Femur (tissue), 1 donor: ENCODE results near the gene FBLN2.

Source experiments
- DNase-seq: peaks from one replicate; pipeline ENCODE4 v3.0.0-alpha.2; 2017

Gene FBLN2

DNA sequence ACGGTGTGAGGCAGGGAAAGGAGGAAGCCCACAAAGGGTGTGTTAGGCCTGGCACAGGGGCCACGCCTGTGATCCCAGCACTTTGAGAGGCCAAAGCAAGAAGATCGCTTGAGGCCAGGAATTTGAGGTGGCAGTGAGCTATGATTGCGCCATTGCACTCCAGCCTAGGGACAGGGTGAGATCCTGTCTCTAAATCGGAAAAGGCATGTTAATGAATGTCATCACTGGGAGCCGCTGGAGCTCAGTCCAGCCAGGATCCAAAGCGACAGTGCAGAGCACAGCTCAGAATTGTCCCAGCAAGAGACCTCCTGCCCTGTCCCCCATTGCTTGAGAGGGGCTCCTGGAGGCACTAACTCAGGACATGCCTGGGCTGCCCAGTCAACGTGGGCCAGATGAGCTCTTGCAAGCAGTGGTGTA lies 15.0 kb upstream of the FBLN2 start:
- no peak for DNase-seq

DNA sequence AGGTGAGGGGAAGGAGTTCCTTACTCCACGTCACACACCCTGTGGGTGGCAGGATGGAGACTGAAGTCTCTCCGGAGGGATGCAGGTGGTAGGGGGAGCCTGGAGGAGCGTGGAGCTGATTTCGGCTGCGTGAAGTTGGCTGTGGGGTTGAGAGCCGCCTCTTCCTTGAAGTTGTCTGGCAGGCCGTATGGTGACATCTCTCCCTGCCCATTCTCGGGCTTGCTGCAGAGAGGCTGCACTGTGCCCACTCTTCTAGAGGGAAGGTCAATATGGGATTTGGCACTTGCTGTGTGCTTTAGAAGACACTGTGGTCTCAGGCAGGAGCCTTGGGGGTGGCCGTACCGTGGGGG lies 13.4 kb upstream of the FBLN2 start:
- no peak for DNase-seq

DNA sequence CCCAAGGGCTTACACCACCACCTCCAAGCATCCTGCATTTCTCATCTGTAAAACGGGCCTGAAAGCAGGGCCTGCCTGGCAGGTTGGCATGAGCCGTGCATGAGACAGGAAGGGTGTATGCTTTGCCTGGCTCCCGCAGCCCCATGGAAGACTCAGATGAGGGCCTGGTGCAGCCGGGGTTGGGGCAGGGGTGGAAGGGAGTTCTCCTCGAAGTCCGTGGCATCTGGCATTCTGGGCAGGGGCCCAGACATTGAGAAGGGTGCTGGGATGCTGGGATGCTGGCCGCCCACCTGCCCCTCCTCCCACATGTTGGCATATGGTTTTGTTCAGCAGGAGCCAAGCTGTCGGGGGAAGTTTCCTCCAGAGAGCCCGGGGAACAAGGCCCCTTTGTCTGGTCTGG lies 13.0 kb upstream of the FBLN2 start:
- peak; percentile 58 for DNase-seq

DNA sequence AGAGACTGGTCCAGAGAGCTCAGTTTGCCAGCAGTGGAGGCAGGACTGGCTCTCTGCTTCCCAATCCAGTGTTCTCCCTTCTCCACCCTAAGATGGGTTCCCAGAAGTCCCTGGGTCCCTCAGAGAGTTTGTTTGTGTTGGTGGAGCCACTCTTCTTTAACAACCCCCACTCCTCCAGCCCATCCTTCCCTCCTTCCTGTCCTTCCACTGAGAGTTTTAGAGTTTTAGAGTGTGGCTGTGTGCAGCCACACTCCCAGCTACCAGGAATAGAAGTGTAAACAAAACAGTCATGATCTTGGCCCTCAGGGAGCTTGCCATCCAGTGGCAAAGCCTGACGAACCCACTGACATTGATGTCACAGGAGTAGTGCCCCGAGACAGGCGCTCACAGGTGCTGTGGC lies 12.5 kb upstream of the FBLN2 start:
- DNase-seq = no peak

DNA sequence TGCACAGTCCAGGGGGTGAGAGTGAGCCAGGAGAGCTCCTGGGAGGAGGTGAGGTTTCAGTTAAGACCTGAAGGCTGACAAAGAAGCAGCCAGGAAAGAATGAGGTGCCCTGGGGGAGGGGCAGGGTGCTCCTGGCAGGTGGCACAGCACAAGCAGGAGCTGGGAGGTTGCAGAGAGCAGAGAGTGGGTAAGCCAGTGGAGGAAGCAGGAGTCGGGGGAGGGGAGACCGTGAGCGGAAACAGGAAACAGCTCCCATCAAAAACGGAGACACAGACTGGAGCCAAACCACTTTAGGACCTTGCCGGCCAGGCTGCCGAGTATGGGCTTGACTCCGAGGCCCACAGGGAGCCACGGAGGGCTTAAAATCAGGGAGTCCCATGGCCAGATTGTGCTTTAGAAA lies 12.1 kb upstream of the FBLN2 start:
- DNase-seq = no peak

DNA sequence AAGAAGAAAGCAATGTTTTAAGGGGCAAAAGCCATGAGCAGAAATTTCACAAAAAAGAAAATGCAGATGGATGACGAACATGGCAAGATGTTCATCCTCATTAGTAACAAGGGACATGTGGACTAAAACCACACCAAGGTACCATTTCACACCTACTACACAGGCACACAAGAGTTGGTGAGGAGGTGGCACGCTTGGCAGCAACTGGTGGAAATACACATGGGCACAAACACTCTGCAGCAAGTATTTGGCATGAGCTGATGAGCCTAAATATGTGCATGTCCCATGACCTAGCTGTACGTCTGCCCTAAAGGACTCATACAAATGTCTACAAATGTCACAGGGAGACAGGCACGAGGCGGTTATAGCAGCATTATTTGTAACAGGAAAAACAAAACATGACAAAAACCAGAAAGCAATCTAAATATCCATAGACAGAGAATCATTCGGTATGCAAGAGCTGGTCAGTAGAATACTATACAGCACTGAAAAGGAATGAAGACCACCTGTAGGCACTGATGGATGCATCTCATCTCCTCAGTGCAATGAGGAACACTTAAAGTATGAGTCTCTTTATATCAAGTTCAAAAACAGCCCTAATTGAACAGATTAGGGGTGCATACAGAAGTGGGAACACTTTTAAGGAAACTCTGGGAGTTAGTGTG lies 11.5 kb upstream of the FBLN2 start:
- no peak for DNase-seq

DNA sequence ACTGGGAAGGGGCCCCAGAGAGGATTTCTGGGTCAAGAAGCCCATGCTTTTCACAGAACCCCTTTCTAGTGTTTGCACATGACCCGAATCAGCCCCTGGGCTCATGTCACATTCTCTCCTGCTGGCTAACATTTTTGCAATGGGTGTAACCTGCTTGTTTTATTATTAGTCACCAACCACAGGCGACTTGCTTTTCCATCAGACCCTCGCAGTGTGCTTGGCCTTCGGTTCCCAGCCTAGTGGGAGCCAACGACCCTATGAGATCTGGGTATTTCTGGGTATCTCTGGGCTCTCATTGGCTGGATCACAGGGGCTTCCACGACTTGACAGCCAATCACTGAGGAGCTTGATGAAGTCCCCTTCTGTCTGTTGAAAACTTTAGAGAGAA lies 11.0 kb upstream of the FBLN2 start:
- DNase-seq = no peak

DNA sequence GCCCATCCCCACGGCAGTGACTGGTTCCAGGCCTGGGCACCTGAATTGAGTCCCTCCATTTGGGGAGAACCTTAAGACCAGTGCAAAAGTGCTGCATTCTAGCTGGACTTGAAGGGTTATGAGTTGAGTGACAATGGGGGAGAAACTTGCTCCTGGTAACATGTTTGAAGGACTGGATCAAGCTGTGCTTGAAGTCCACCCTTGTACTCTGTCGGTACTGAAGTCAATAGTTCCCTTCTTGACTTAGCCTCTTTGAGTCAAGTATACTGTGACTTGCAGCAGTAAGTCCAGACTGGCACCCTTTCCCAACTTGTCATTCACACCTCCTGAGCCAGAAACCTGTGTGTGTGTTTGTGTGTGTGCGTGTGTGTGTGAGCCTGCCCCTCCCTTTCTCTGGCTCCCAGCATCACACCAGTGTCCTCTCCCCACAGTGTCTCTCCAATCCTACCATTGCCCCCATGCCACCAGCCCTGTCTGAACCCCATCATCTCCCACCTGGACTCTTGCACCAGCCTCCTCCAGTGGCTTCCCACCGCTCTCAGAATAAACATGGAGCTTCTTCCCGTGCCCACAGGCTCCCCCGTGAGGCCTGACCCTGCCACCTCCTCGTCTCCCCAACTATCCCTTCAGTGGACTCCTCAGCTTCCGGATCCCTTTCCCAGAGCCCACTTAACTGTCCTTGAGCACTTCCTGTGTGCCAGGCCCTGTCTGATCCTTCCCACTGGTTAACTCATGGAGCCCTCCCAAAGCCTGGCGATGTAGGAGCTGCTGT lies 10.2 kb upstream of the FBLN2 start:
- no peak for DNase-seq

DNA sequence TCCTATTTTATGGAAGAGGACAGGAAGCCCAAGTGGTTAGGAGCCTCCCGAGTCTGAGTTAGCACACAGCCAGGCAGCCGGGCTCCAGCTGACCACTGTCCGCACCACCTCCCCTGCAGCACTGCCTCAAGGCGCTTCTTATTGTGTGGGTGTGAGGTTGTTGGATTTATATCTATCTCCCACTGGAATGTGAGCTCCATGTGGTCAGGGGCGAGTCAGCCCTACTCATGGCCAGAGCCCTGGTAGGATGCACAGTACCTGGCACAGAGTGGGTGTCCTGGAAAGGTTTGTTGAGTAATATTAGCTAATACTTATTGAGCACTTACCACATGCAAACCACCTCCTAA lies 9.7 kb upstream of the FBLN2 start:
- no peak for DNase-seq

DNA sequence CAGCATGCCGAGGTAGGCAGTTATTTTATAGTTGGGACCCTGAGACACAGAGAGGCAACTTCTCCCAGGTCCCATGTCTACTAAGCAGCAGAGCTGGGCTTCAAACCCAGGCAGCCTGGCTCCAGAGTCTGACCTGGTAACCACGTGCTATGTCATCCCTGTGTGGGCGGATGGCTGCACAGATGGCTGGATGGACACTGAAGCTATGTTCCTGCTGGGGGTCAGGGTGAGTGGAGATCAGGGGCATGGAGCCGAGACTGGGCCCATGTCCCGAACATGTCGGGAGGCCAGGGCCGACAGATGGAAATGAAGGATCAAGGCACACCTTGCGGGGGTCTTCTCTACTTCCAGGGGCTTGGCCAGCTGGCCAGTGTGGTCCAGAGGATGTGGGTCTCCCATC lies 9.3 kb upstream of the FBLN2 start:
- no peak for DNase-seq

DNA sequence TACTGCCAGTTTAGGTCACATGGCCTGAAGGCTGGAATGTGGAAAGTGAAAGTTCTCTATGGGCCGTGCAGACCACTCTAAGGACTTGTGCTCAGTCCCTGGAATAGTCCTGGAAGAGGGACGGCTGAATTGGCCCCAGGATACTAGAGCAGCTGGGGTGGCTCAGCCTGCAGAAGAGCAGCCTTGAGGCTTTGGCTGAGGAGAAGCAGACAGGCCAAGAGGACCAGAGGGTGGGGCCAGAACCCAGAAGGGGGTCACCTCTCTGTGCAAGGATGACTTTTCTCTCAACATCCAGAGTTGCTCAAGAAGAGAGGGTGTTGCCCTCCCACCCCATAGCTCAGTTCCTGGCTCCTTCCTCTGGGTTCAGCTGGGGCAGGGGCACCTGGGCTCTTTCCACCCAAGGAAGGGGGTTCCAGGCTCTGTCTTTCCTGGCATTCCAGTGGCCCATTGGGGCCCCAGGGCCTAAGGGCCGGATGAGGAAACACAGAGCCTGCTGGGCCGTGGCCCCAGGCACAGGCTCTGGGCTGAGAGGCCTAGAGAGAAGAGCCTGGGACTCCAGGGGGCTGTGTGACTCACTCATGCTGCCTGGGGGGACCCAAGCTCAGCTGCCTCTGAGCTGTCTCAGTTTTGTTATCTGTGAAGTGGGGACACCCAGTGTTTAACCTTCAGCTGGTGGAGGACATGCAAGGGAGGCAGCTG lies 8.5 kb upstream of the FBLN2 start:
- DNase-seq = no peak

DNA sequence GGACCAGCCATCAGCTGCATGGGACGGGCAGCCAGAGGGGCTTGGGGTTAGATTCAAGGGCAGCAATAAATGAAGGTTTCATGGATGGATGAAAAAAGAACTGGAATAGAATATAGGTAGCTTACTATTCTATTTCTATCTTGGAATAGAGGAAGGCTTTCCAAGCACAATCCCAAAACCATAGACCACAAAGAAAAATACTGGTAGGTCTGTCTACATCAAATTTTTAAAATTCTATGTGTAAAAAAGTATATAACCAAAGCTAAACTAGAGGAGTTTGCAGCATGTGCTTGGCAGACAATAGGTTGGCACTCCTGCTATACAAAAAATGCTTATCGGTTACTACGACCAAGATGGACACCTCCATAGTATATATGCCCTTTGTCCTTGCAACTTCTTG lies 7.2 kb upstream of the FBLN2 start:
- no peak for DNase-seq

DNA sequence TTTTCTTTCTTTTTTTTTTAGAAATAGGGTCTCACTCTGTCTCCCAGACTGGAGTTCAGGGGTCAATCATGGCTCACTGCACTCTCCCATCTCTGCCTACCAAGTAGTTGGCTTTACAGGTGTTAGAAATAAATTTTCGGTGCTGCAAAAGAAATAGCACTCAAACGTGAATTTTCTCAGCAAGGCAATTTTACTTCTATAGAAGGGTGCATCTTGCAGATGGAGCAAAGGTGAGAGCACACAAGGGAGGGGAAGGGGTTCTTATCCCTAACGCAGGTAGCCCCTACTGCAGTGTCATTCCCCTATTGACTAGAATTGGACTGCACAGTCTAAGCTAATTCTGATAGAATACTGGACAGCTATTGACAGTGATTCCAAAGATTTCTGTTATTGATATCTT lies 6.8 kb upstream of the FBLN2 start:
- no peak for DNase-seq

DNA sequence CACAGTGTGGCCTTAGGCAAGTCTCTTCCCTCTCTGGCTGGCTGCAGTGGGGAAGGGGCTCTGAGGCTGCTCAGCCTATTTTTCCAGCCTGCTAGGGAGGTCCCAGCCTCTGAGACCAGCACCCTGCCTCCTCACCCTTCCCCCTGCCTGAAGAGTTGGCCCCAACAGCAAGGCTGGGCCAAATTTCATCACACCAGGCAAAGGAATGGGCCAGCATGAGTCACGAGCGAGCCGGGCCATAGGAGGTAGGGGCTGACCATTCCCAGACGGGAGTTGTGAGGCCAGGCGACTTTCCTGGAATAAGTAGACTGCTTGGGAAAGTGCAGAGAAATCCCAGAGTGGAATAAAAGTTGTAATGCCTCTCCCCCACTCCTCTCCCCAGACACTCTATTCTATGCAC lies 5.7 kb upstream of the FBLN2 start:
- no peak for DNase-seq

DNA sequence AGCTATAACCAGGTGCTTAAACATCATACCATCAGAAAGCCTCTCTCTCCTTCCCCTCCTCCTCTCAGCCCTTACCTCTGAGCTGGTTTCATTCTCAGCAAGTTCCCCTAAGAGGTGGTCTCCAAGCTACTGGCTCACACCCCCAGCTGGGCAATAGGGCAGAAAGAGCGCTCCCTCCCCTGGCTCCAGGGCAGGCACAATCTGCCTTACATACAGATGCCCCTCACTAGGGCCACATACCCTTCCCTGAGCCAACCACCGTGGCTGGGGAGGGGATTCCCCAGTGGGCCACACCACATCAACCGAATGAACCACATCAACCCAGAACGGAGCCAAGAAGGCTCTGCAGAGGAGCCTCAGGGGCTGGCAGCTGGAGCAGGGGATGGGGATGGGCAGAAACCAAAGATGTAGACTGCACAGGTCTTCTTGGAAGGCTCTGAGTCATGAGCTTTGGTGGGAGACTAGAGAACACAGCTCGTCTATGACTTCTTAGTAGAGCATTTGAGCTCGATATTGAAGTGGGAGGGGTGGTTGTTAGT lies 4.6 kb upstream of the FBLN2 start:
- no peak for DNase-seq

DNA sequence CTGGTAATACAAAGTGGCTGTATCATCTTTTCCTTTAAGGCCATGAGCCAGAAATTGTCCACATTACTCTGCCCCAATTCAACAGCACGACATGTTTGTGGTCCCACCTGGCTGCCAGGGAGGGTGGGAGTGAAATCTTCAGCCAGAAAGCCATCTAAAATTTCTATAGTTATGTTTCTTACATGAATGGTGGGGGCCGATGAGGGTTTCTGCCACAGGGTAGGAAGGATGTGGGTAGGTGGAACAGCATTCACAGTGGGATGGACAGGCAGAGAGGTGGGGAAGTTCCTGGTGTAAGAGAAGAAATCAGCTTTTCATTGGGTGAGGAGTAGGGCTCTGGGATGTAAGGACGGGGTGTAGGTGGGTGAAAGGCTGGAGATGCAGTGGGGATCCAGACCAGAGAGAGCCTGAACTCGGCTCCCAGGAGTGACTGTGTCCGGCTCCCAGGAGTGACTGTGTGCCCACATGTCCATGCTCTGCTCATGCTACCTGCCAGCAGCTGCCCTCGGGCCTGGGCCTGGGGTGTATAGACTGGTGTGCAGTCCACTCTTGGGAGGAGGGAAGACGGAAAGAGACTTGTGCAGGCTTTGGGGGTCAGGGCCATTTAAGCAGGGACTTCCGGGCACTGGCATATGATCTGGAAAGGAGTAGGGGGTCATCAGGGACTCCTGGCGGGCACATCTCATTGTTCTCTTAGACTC lies 3.8 kb upstream of the FBLN2 start:
- no peak for DNase-seq

DNA sequence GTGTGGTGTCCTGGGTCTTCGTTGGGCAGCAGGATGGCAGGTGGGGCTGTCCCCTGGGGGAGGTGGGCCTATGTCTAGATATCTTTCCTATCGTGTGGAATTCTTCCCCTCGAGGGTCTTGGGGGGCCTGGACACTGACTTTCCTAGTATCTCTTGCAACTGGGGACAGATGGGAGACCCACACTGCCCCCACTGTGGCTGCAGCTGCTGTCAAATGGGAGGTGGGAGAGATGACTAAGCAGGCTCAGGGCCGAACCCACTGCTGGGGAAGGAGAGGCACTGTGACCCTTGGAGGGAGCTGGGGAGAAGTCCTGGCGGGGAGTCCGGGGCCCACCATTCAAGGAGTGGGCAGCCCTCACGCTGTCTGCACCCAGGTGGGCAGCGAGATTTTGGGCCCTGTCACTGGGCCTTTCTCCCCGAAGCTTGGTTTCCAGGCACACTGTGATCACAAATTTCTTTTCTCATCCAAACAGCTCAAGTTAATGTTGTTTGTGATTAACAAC lies 2.9 kb upstream of the FBLN2 start:
- DNase-seq = no peak

DNA sequence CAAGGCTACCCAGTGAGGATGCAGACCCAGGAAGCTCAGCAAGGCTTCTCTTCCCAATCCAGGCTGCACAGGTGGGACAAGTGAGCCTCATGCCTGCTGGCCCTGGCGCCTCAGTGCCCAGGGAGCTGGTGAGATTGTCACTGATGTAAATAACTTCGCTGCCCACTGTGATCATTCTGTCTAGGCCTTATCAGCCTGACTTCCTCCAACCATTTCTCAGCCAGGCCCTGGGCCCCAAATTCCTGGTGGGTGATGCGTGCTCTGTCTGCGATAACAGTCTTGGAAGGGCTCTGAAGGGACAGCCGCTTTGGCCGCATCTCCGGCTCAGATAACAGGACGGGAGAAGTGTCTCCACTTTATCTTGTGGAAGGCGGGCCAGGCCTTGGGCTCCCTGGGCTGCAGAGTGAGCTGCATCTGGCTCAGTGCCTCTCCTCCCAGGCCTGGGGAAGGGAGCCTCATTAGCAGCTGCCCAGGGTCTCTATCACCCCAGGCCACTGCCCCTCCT lies 2.2 kb upstream of the FBLN2 start:
- DNase-seq = no peak

DNA sequence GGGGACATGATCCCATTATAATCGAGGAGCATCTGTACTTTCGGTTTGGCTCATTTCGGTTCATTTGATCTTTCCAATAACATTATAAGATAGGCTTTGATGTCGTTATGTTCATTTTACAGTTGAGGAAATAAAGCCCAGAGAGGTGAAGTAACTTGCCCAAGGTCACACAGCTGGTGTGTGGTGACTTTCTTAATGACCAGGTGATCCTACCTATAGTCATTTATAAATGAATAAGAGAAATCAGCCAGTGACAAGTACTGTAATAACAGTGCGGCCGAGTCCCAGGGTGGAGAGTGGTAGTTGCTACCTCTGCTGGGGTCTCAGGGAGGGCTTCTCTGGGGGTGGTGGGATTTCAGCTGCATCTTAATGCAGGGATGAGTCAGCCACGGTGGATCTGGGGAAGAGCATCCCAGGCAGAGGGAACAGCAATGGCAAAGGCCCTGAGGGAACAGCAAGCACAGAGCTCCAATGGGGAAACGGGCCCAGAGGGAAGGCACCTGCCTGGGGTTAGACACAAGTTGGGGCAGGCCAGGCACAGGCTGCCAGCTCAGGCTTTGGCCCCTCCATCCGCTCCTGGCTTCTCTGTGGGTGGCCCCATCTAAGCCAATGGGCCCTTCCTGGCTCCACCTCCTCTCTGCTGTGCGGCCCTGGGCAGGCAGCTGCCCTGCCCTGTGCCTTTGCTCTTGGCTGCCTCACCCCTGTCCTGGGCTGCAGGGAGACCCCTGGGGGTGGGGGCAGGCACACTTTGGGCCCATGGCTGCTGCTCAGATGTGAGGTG lies 1.1 kb upstream of the FBLN2 start:
- DNase-seq = no peak

DNA sequence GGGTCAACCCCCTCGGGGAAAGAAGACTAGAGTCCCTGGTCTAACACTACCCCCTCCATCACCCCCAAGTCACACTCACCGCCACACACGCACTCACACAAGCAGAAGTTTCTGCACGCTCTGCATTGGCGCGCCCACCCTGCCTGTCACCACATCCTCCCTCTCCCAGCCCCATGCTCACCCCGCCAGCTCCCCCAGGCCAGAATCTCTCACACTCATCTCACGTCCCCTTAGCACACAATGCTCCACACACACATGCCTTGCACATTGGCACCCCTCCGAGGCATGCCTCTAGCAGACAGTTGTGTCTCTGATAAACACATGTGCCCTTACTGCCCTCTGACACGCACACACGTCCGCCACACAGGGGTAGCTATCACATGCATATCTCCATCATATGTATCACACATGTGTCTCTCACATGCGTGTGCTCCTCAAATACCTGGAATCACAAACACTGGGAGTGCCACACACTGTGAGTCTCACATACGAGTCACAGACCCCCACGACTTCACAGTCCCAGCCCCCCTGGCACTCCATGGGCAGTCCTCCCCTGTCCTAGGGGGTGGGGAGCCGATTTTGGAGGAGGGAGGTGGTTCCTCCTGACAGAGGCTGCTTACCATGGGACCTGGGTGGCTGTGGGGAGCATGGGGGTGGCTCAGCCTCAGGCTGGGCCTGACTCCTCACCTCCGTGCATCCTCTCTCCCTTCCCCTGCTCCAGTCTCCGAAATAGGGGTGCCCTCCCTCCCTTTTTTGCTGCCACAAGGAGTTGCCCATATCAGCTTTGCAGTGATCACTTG lies 898 bp downstream of the FBLN2 start:
- no peak for DNase-seq

DNA sequence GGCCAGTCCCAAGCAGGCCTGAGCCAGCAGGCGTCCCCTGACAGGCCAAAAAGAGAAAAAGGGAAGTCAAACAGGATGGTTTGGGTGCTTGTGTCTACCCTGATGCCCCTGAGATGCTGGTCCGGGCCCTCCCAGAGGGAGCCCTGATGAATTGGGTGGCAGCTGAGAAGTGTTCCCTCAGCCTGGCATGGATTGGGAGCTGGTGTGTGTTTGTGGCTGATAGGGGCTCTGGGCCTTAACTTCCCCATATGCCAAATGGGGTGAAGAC lies 1.4 kb downstream of the FBLN2 start:
- DNase-seq = no peak
